Prostate gland (tissue), 2 donors: ENCODE data around the gene HNRNPAB.

Source experiments
- POLR2A ChIP-seq: fragments of 450-650 bp; IDR thresholded peaks from one replicate; pipeline ENCODE4 v1.6.1; 2016; ENCODE audit warnings: antibody characterized with exemption, mild to moderate bottlenecking
- POLR2AphosphoS5 ChIP-seq: sonication (generic); formaldehyde crosslinking; IDR thresholded peaks from one replicate; pipeline ENCODE4 v1.6.1; 2017; ENCODE audit warnings: antibody characterized with exemption
- TF ChIP-seq, protein P1 (sequence below), 4 experiments: fragments of 200-600 bp in 2 of 4; fragments of 450-650 bp in 2 of 4; sonication (generic) in 2 of 4; IDR thresholded peaks; 1 replicate in 3 of 4; 2 replicates in 1 of 4; pipeline ENCODE4 v1.5.1; 2016 to 2019; ENCODE audit warnings: antibody characterized with exemption in 4 of 4, mild to moderate bottlenecking in 2 of 4, moderate library complexity in 2 of 4

DNA sequence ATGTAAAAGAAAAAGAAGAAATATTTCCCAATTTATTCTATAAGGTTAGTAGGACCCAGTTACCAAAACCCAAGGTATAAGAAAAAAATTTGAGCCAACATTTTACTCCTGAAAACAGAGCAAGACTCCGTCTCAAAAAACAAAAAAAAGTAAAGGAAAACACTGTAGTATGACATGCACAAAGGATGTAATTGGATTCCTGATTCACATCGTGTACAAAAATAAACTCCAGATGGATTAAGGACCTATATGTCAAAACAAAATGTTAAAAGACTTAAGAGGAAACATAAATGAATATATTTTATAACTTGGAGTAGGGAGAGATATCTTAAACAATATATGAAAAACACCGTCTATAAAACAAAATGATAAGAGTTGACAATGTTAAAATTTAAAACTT is 14.5 kb downstream of the HNRNPAB start:
- TF ChIP-seq, protein P1, sequence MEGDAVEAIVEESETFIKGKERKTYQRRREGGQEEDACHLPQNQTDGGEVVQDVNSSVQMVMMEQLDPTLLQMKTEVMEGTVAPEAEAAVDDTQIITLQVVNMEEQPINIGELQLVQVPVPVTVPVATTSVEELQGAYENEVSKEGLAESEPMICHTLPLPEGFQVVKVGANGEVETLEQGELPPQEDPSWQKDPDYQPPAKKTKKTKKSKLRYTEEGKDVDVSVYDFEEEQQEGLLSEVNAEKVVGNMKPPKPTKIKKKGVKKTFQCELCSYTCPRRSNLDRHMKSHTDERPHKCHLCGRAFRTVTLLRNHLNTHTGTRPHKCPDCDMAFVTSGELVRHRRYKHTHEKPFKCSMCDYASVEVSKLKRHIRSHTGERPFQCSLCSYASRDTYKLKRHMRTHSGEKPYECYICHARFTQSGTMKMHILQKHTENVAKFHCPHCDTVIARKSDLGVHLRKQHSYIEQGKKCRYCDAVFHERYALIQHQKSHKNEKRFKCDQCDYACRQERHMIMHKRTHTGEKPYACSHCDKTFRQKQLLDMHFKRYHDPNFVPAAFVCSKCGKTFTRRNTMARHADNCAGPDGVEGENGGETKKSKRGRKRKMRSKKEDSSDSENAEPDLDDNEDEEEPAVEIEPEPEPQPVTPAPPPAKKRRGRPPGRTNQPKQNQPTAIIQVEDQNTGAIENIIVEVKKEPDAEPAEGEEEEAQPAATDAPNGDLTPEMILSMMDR (IDR thresholded peaks at IDR 0.05) = no peak
- no peak for TF ChIP-seq POLR2AphosphoS5
- no peak for TF ChIP-seq POLR2A
